B cell (primary cell): Measurements from ENCODE around the gene POU2F2. TPM values are rescaled to one million over a fixed set of nuclear protein-coding genes. Genes with fewer than 3 reads are reported as not detected.

Experiments
- ATAC-seq: fragments of 200-7000 bp; cut with Tn5 transposase; one replicate; pipeline ENCODE4 v1.10.0; 2021; ENCODE audit warnings: low read depth, mild to moderate bottlenecking, moderate number of reproducible peaks, moderate library complexity
- CTCF ChIA-PET: fragments of 350-600 bp; sonication (Branson Sonifier 250); formaldehyde crosslinking; loops from one replicate; lab custom pipeline; 2021; ENCODE audit warnings: antibody characterized with exemption, inconsistent platforms; lab: Charles Lee
- POLR2A ChIA-PET: fragments of 350-600 bp; sonication (Branson Sonifier 250); formaldehyde crosslinking; loops from one replicate; lab custom pipeline; 2021; ENCODE audit warnings: antibody characterized with exemption; lab: Charles Lee
- DNase-seq: peaks from one replicate; pipeline ENCODE4 v3.0.0; 2013
- H2AFZ ChIP-seq: 2 replicates; pipeline ENCODE4 v1.6.1; 2012; ENCODE audit warnings: mild to moderate bottlenecking, low read depth, low read length; ENCODE audit not compliant: insufficient read depth, poor library complexity, severe bottlenecking
- H3K27ac ChIP-seq, 2 donors: 1 replicate in 1 of 2; 2 replicates in 1 of 2; pipeline ENCODE4 v1.5.1; 2012 to 2013; ENCODE audit warnings: low read length in 2 of 2, mild to moderate bottlenecking in 2 of 2, moderate library complexity in 1 of 2
- H3K27me3 ChIP-seq, 4 experiments: fragments of 200-600 bp in 1 of 4; sonication (generic) in 1 of 4; replicated peaks in 1 of 4; 1 replicate in 2 of 4; 2 replicates in 2 of 4; pipeline versions ENCODE4 v1.6.1 to v1.7.0; 2013 to 2016; ENCODE audit warnings: low read length in 3 of 4, mild to moderate bottlenecking in 2 of 4, mixed read lengths in 1 of 4, moderate library complexity in 1 of 4; ENCODE audit not compliant: insufficient read depth in 4 of 4, control insufficient read depth in 3 of 4; ENCODE audit errors: control extremely low read depth in 1 of 4
- H3K36me3 ChIP-seq, 2 experiments: replicated peaks in 1 of 2; 1 replicate in 1 of 2; 2 replicates in 1 of 2; pipeline versions ENCODE4 v1.6.1 to v1.7.1; 2013; ENCODE audit warnings: low read length in 1 of 2; ENCODE audit not compliant: insufficient read depth in 2 of 2, control insufficient read depth in 1 of 2; ENCODE audit errors: control extremely low read depth in 1 of 2, extremely low read depth in 1 of 2
- H3K4me1 ChIP-seq, 2 donors: fragments of 200-600 bp in 1 of 2; sonication (generic) in 1 of 2; 1 replicate in 1 of 2; 2 replicates in 1 of 2; pipeline versions ENCODE4 v1.5.1 to v1.6.1; 2013 to 2017; ENCODE audit warnings: low read length in 2 of 2; ENCODE audit not compliant: control insufficient read depth in 2 of 2, insufficient read depth in 2 of 2
- H3K4me2 ChIP-seq: replicated peaks from 2 replicates; pipeline ENCODE3; 2012; ENCODE audit warnings: mild to moderate bottlenecking, low read depth, low read length; ENCODE audit not compliant: poor library complexity, severe bottlenecking
- H3K4me3 ChIP-seq, 5 experiments: fragments of 200-600 bp in 1 of 5; sonication (generic) in 1 of 5; 1 replicate in 3 of 5; 2 replicates in 2 of 5; pipeline versions ENCODE4 v1.5.1 to v1.7.0; 2011 to 2016; ENCODE audit warnings: low read length in 4 of 5, mild to moderate bottlenecking in 4 of 5, low read depth in 2 of 5, control low read depth in 1 of 5, moderate library complexity in 1 of 5; ENCODE audit not compliant: insufficient read depth in 1 of 5; ENCODE audit errors: control extremely low read depth in 1 of 5, extremely low read depth in 1 of 5
- H3K79me2 ChIP-seq: fragments of 200-600 bp; sonication (generic); one replicate; pipeline ENCODE4 v1.6.0; 2016; ENCODE audit warnings: low read length; ENCODE audit not compliant: control insufficient read depth, insufficient read depth
- H3K9ac ChIP-seq: fragments of 200-600 bp; sonication (generic); 2 replicates; pipeline ENCODE4 v1.6.1; 2017; ENCODE audit warnings: mild to moderate bottlenecking, low read length, moderate library complexity
- H3K9me3 ChIP-seq, 3 donors: one replicate each; pipeline versions ENCODE4 v1.6.1 to v1.7.1; 2013; ENCODE audit warnings: low read length in 2 of 3; ENCODE audit not compliant: control insufficient read depth in 2 of 3, insufficient read depth in 1 of 3; ENCODE audit errors: control extremely low read depth in 1 of 3
- H4K20me1 ChIP-seq: 2 replicates; pipeline ENCODE4 v1.6.0; 2012; ENCODE audit warnings: mild to moderate bottlenecking, low read length; ENCODE audit not compliant: insufficient read depth, control insufficient read depth, poor library complexity, severe bottlenecking
- H3K27ac Mint-ChIP-seq: one replicate; pipeline ENCODE4 v1.8.0; 2021; ENCODE audit warnings: mixed read lengths
- H3K27me3 Mint-ChIP-seq: one replicate; pipeline ENCODE4 v1.8.0; 2021; ENCODE audit warnings: mixed read lengths
- H3K4me1 Mint-ChIP-seq: one replicate; pipeline ENCODE4 v1.8.0; 2021; ENCODE audit warnings: mixed read lengths
- H3K4me3 Mint-ChIP-seq: one replicate; pipeline ENCODE4 v1.8.0; 2021; ENCODE audit warnings: mixed read lengths
- H3K9me3 Mint-ChIP-seq: one replicate; pipeline ENCODE4 v1.8.0; 2022; ENCODE audit warnings: mixed read lengths; ENCODE audit not compliant: insufficient read depth
- EZH2 ChIP-seq: IDR thresholded peaks from 2 replicates; pipeline ENCODE4 v1.6.1; 2012; ENCODE audit warnings: borderline replicate concordance, low read depth, mild to moderate bottlenecking, moderate library complexity, low read length; ENCODE audit not compliant: insufficient read depth, poor library complexity, severe bottlenecking
- WGBS: methylation state at CpG from one replicate; pipeline ENCODE4 v1.1.5; 2013; ENCODE audit warnings: missing lambda C conversion rate; ENCODE audit not compliant: insufficient coverage; 5-methylcytosine and 5-hydroxymethylcytosine counted together
- intact Hi-C: fragments of 100-400 bp; cut with micrococcal nuclease; formaldehyde crosslinking; loops from one replicate; pipeline ENCODE4 v1.10.0; 2022
- polyA plus RNA-seq: library from polyadenylated mRNA; depleted of rRNA; stranded (reverse); fragments of >200 nt; gene quantifications from 2 replicates; pipeline ENCODE4 v1.2.3, GENCODE V29; 2012
- total RNA-seq, 2 donors: library from RNA; stranded (reverse); fragments of 120-200 nt in 1 of 2; gene quantifications; 1 replicate in 1 of 2; 2 replicates in 1 of 2; pipeline versions ENCODE4 v1.2.3 to v1.2.4, GENCODE V29; 2013 to 2022
- TF ChIP-seq, protein P1 (sequence below): fragments of 200-600 bp; IDR thresholded peaks from one replicate; pipeline ENCODE4 v1.8.0; 2022; ENCODE audit warnings: antibody characterized with exemption, mild to moderate bottlenecking

Gene POU2F2
- total and polyA plus RNA-seq, 2 donors (not counting 1 experiment from before 2014, with no cell fraction given), result 152 to 170 TPM

- H3K4me3 ChIP-seq, result no peak overlapping the region
- H3K9me3 ChIP-seq, result no peaks in the 10 kb centered on the region
- no peak for ATAC-seq
- no peaks in the 10 kb centered on the region for H3K9me3 Mint-ChIP-seq
- DNase-seq, result no peak
- intact Hi-C loops, result no loop called here
- H3K27me3 ChIP-seq, result no peaks in the 10 kb centered on the region
- no peaks in the 10 kb centered on the region for H3K36me3 ChIP-seq
- POLR2A ChIA-PET, result no interaction called here
- H3K79me2 ChIP-seq, result no peaks in the 10 kb centered on the region
- no peaks in the 10 kb centered on the region for H3K4me1 ChIP-seq
- H3K27ac ChIP-seq, result no peak overlapping the region
- CTCF ChIA-PET, result no interaction called here
- no peak overlapping the region for H2AFZ ChIP-seq
- H3K4me3 Mint-ChIP-seq, result no peak overlapping the region
- H3K9ac ChIP-seq, result no peak overlapping the region
- H3K27ac Mint-ChIP-seq, result no peak overlapping the region
- H3K27me3 Mint-ChIP-seq, result no peaks in the 10 kb centered on the region
- peaks cover 2% of the 10 kb centered on the region for H3K4me1 Mint-ChIP-seq
- no peaks in the 10 kb centered on the region for H4K20me1 ChIP-seq
- whole genome bisulfite sequencing, result 86% methylated on average over 3 of the region's 3 CpGs
- H3K4me2 ChIP-seq, result no peak overlapping the region
- TF ChIP-seq, protein P1, sequence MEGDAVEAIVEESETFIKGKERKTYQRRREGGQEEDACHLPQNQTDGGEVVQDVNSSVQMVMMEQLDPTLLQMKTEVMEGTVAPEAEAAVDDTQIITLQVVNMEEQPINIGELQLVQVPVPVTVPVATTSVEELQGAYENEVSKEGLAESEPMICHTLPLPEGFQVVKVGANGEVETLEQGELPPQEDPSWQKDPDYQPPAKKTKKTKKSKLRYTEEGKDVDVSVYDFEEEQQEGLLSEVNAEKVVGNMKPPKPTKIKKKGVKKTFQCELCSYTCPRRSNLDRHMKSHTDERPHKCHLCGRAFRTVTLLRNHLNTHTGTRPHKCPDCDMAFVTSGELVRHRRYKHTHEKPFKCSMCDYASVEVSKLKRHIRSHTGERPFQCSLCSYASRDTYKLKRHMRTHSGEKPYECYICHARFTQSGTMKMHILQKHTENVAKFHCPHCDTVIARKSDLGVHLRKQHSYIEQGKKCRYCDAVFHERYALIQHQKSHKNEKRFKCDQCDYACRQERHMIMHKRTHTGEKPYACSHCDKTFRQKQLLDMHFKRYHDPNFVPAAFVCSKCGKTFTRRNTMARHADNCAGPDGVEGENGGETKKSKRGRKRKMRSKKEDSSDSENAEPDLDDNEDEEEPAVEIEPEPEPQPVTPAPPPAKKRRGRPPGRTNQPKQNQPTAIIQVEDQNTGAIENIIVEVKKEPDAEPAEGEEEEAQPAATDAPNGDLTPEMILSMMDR, result no peak
- TF ChIP-seq EZH2, result no peak
Observed at GRCh38 chr19:42168206-42168605, 36.0 kb upstream of the POU2F2 start.

DNA sequence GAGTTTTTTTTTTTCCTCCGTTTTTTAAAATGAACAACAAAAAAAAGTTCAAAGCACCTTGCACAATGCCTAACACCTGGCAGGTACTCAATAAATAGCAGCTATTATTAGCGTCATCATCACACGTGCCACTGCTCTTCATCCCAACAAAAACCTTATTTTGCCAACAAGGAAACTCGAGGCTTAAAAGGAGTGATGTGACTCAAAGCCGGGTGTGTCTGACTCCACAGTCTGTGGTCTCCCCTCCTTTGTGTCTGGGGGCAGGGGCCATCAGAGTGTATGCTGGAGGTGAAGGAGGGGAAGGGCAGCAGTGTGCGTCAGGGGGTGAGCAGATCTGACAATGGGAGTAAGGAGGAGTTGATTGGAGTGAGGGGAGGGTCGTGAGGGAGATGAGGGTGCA, 34.1 kb upstream of the POU2F2 start:
- intact Hi-C loops, result no loop called here
- Histone ChIP-seq H3K4me3 (no peak overlapping the region), H2AFZ (no peak overlapping the region), H4K20me1 (no peaks in the 10 kb centered on the region), H3K9me3 (no peaks in the 10 kb centered on the region), H3K9ac (no peak overlapping the region), H3K79me2 (no peaks in the 10 kb centered on the region), H3K4me2 (no peak overlapping the region), H3K27ac (no peak overlapping the region), H3K27me3 (peaks cover 0 to 8% (median 0%) of the 10 kb centered on the region in 4 experiments), H3K4me1 (no peaks in the 10 kb centered on the region), H3K36me3 (no peaks in the 10 kb centered on the region)
- DNase-seq (no peak), ATAC-seq (no peak)
- Mint-ChIP-seq H3K27me3 (peaks cover 3% of the 10 kb centered on the region), H3K4me1 (peaks cover 2% of the 10 kb centered on the region), H3K4me3 (no peak overlapping the region), H3K27ac (no peak overlapping the region), H3K9me3 (no peaks in the 10 kb centered on the region)
- ChIA-PET CTCF (interaction anchor here (0.6 to 2.3 kb wide), 2 partner anchors 32 to 53 kb away, joined by 3 to 8 read pairs; no protein-coding TSS in a partner anchor), POLR2A (no interaction called here)
- TF ChIP-seq EZH2, result no peak
- TF ChIP-seq, protein P1, result no peak
- 84% methylated on average over 7 of the region's 7 CpGs for WGBS
